Measurements from ENCODE around the gene APP.

DNA sequence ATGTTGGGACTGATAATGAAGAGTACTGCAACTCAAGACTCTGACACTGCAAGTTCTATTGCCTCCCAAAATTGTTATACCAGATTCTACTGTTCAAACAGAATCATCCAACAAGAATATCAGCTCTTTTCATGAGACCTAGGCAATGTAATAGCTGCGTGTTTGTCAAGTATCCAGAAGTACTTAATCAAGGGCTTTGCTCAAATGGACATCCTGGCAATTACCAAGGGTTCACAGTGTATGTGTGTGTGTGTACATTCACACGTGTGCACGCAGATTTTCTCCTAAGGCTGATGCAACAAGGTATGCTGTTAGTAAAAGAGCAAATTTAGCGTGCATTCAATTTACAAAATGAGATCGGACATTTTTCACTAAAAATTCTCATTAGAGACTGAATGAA, 261.2 kb downstream of the APP start:
- TF ChIP-seq CTCF (IDR thresholded peaks at IDR 0.05; ENCODE audit: low read length) (no peak), EZH2 (IDR thresholded peaks at IDR 0.05; ENCODE audit: borderline replicate concordance, low read length) (no peak)
